Stomach smooth muscle (tissue), 2 donors: ENCODE measurements around the gene SLC27A2.
A peak's percentile ranks its signal among the peaks of the same experiment; 100 is the strongest.
"Not testable (repeated sequence)": the region's sequence is repeated elsewhere in the genome, so short reads cannot be mapped to it uniquely, and the experiment has no call there.

Source experiments
- H3K27ac ChIP-seq: one replicate; pipeline ENCODE4 v1.7.0; 2013; ENCODE audit warnings: mild to moderate bottlenecking, low read length, inconsistent platforms
- H3K27me3 ChIP-seq, 2 donors: one replicate each; pipeline ENCODE4 v1.7.0; 2013; ENCODE audit warnings: low read length in 2 of 2; ENCODE audit not compliant: insufficient read depth in 2 of 2, control insufficient read depth in 1 of 2
- H3K36me3 ChIP-seq, 2 donors: one replicate each; pipeline ENCODE4 v1.7.0; 2013; ENCODE audit warnings: low read length in 2 of 2; ENCODE audit not compliant: control insufficient read depth in 2 of 2, insufficient read depth in 2 of 2
- H3K4me1 ChIP-seq: one replicate; pipeline ENCODE4 v1.7.0; 2013; ENCODE audit warnings: low read length; ENCODE audit not compliant: control insufficient read depth, insufficient read depth
- H3K4me3 ChIP-seq, 2 donors: one replicate each; pipeline ENCODE4 v1.7.0; 2013; ENCODE audit warnings: low read length in 2 of 2
- H3K9ac ChIP-seq, 2 donors: one replicate each; pipeline ENCODE4 v1.7.0; 2013; ENCODE audit warnings: low read length in 2 of 2, mild to moderate bottlenecking in 1 of 2
- H3K9me3 ChIP-seq, 2 donors: one replicate each; pipeline ENCODE4 v1.7.0; 2013; ENCODE audit warnings: low read length in 2 of 2; ENCODE audit not compliant: control insufficient read depth in 2 of 2
- donor health status: healthy.
- donor health status: Pancreatic carcinoma.

SLC27A2 gene

GRCh38 chr15:50181201-50181968 is 611 bp upstream of the SLC27A2 start:
- H3K9ac ChIP-seq: no peak overlapping the region
- H3K9me3 ChIP-seq: no peaks in the 10 kb centered on the region
- peak overlapping the region; percentile 66 to 72 for H3K4me3 ChIP-seq
- H3K27ac ChIP-seq: no peak overlapping the region
- no peaks in the 10 kb centered on the region for H3K36me3 ChIP-seq
- H3K4me1 ChIP-seq: peaks cover 9% of the 10 kb centered on the region
- H3K27me3 ChIP-seq: peaks cover 17 to 31% of the 10 kb centered on the region in 2 donors

DNA sequence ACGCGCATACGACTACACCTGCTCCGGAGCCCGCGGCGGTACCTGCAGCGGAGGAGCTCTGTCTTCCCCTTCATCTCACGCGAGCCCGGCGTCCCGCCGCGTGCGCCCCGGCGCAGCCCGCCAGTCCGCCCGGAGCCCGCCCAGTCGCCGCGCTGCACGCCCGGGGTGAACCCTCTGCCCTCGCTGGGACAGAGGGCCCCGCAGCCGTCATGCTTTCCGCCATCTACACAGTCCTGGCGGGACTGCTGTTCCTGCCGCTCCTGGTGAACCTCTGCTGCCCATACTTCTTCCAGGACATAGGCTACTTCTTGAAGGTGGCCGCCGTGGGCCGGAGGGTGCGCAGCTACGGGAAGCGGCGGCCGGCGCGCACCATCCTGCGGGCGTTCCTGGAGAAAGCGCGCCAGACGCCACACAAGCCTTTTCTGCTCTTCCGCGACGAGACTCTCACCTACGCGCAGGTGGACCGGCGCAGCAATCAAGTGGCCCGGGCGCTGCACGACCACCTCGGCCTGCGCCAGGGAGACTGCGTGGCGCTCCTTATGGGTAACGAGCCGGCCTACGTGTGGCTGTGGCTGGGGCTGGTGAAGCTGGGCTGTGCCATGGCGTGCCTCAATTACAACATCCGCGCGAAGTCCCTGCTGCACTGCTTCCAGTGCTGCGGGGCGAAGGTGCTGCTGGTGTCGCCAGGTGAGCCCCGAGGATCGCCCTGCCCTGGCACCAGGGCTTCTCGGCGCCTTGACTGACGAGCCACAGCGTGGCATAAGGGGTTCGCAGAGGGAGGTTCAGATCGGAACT is 420 bp downstream of the SLC27A2 start:
- H3K4me3 ChIP-seq: peak overlapping the region; percentile 66 to 72
- no peaks in the 10 kb centered on the region for H3K9me3 ChIP-seq
- H3K27ac ChIP-seq: no peak overlapping the region
- H3K4me1 ChIP-seq: peaks cover 9% of the 10 kb centered on the region
- H3K27me3 ChIP-seq: peaks cover 17 to 31% of the 10 kb centered on the region in 2 donors
- H3K9ac ChIP-seq: no peak overlapping the region
- no peaks in the 10 kb centered on the region for H3K36me3 ChIP-seq

DNA sequence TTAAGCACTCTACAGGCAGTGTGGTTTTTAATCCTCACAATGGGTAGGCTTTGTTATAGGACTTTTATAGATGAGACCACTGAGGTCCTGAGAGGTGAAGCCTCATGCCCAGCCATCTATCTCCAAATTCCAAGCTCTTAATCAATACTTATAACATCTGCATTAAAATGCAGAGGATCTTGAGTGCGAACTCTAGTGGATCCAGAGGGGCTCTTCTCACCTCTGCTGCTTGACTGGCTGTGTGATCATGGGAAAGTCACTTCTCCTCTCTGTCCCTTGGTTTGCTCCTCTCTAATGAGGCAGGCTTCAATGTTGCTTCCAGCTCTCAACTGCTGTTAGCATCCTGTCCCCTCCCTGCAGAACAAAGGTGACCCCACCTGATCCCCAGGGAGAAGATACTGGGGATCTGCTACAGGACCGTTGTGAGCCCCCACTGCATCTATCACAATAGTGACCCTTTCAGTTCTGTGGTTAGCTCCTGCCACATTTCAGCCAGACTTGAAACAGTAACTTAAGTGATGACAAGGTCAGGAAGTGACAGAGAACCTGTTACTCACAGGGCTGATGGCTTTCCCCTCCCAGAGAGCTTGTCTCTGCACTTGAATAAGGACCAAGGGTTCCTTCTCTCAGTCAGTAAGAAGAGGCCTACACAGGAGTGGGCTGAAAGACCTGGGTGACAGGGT is 1.3 kb downstream of the SLC27A2 start:
- peaks cover 17 to 28% of the 10 kb centered on the region in 2 donors for H3K27me3 ChIP-seq
- no peak overlapping the region for H3K27ac ChIP-seq
- no peaks in the 10 kb centered on the region for H3K36me3 ChIP-seq
- peaks cover 9% of the 10 kb centered on the region for H3K4me1 ChIP-seq
- no peak overlapping the region for H3K9ac ChIP-seq
- H3K4me3 ChIP-seq: peak overlapping the region in 1 of 2 donors; percentile 72
- H3K9me3 ChIP-seq: no peaks in the 10 kb centered on the region

- Histone ChIP-seq H3K4me1 (peaks cover 9% of the 10 kb centered on the region), H3K36me3 (no peaks in the 10 kb centered on the region), H3K9ac (no peak overlapping the region), H3K27me3 (peaks cover 17 to 28% of the 10 kb centered on the region in 2 donors), H3K27ac (no peak overlapping the region), H3K9me3 (no peaks in the 10 kb centered on the region), H3K4me3 (no peak overlapping the region)
Observed at GRCh38 chr15:50184863-50185504, 3.0 kb downstream of the SLC27A2 start.

GRCh38 chr15:50186090-50186489 is 4.1 kb downstream of the SLC27A2 start:
- no peak overlapping the region for H3K4me3 ChIP-seq
- no peaks in the 10 kb centered on the region for H3K36me3 ChIP-seq

GRCh38 chr15:50186752-50187151 is 4.8 kb downstream of the SLC27A2 start:
- H3K9me3 ChIP-seq: no peaks in the 10 kb centered on the region
- no peak overlapping the region for H3K9ac ChIP-seq
- H3K36me3 ChIP-seq: no peaks in the 10 kb centered on the region
- H3K27ac ChIP-seq: no peak overlapping the region
- H3K27me3 ChIP-seq: peaks cover 16 to 19% of the 10 kb centered on the region in 2 donors
- H3K4me3 ChIP-seq: no peak overlapping the region
- peaks cover 9% of the 10 kb centered on the region for H3K4me1 ChIP-seq

More at GRCh38 chr15:50186090-50186489, 4.1 kb downstream of the SLC27A2 start:
- Histone ChIP-seq H3K27ac (no peak overlapping the region), H3K4me1 (peaks cover 9% of the 10 kb centered on the region), H3K9ac (no peak overlapping the region), H3K9me3 (no peaks in the 10 kb centered on the region), H3K27me3 (peaks cover 17 to 26% of the 10 kb centered on the region in 2 donors)

DNA sequence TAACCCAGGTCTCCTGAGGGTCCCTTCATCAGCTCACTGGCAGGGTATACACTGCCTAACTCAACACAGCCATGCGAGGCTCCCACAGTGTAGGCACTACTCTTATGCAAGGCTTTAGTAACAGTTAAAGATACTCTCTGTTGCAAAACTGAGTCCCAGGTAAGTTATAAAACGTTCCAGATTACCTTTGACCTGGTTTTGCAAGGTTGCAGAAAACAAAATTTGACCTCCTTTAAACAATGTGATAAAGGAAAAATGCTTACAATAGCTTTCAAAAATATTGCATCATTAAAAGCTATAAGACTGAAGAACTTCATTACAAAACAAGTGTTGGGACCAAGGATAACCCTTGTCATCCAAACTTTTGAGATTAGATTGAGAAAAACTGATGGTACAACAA is 5.5 kb downstream of the SLC27A2 start:
- peaks cover 3% of the 10 kb centered on the region for H3K4me1 ChIP-seq
- H3K27ac ChIP-seq: no peak overlapping the region
- peaks cover 11 to 14% of the 10 kb centered on the region in 2 donors for H3K27me3 ChIP-seq
- H3K9me3 ChIP-seq: no peaks in the 10 kb centered on the region
- no peak overlapping the region for H3K4me3 ChIP-seq
- H3K9ac ChIP-seq: no peak overlapping the region
- no peaks in the 10 kb centered on the region for H3K36me3 ChIP-seq

GRCh38 chr15:50187997-50188396 is 6.0 kb downstream of the SLC27A2 start:
- Histone ChIP-seq H3K27me3 (peaks cover 7 to 9% of the 10 kb centered on the region in 2 donors), H3K9me3 (no peaks in the 10 kb centered on the region), H3K36me3 (no peaks in the 10 kb centered on the region), H3K4me1 (no peaks in the 10 kb centered on the region), H3K9ac (no peak overlapping the region), H3K27ac (no peak overlapping the region), H3K4me3 (no peak overlapping the region)

DNA sequence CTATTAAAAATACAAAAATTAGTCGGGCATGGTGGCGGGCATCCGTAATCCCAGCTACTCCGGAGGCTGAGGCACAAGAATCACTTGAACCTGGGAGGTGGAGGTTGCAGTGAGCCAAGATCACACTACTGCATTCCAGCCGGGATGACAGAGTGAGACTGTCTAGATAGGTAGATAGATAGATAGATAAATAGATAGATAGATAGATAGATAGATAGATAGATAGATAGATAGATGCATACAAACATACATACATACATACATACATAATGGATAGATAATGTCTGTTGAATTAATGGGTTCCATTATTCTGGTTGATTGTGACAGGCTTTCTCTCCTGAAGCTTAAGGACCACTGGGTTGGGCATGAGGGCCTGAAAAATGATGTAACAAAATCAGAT is 6.8 kb downstream of the SLC27A2 start:
- not testable (repeated sequence) for H3K9me3 ChIP-seq, H3K27me3 ChIP-seq, H3K27ac ChIP-seq, H3K4me1 ChIP-seq, H3K9ac ChIP-seq, H3K36me3 ChIP-seq, H3K4me3 ChIP-seq

- Histone ChIP-seq H3K36me3 (no peaks in the 10 kb centered on the region), H3K4me1 (no peaks in the 10 kb centered on the region), H3K9me3 (no peaks in the 10 kb centered on the region), H3K9ac (no peak overlapping the region), H3K27me3 (no peaks in the 10 kb centered on the region), H3K4me3 (no peak overlapping the region), H3K27ac (no peak overlapping the region)
Observed at GRCh38 chr15:50189633-50190032, 7.6 kb downstream of the SLC27A2 start.
